IMR-90 (cell line): ENCODE measurements around the gene KDM4B. TPM values are rescaled to one million over a fixed set of nuclear protein-coding genes. Genes with fewer than 3 reads are reported as not detected.

Source experiments
- ATAC-seq: fragments of 200-7000 bp; cut with Tn5 transposase; 2 replicates; pipeline ENCODE4 v1.9.1; 2020; ENCODE audit warnings: low read depth, mild to moderate bottlenecking, moderate library complexity
- BruUV-seq: library from RNA; stranded (reverse); fragments of 400-500 nt; replicated peaks from 2 replicates; lab custom pipeline; 2021; lab: Mats Ljungman, UMichigan
- CTCF ChIA-PET: fragments of 300-600 bp; formaldehyde crosslinking; extraction: SDS; loops from one replicate; lab custom pipeline; 2021; ENCODE audit warnings: antibody characterized with exemption; lab: Yijun Ruan, JAX
- POLR2A ChIA-PET: fragments of 300-600 bp; sonication (Branson Sonifier 250); formaldehyde crosslinking; loops from one replicate; lab custom pipeline; 2022; ENCODE audit warnings: antibody characterized with exemption; ENCODE audit not compliant: unreplicated experiment; lab: Charles Lee
- DNase-seq: peaks from one replicate; pipeline ENCODE4 v3.0.0; 2013
- H2AFZ ChIP-seq: replicated peaks from 2 replicates; pipeline ENCODE3; 2013; ENCODE audit warnings: low read length, mild to moderate bottlenecking; ENCODE audit not compliant: poor library complexity
- H2AK5ac ChIP-seq: 2 replicates; pipeline ENCODE4 v1.6.1; 2013; ENCODE audit warnings: low read depth, low read length, inconsistent platforms
- H2AK9ac ChIP-seq: replicated peaks from 2 replicates; pipeline ENCODE3; 2013; ENCODE audit warnings: mild to moderate bottlenecking, low read depth, low read length, moderate library complexity; ENCODE audit not compliant: poor library complexity
- H2BK120ac ChIP-seq: 2 replicates; pipeline ENCODE4 v1.6.1; 2013; ENCODE audit warnings: low read depth, low read length, inconsistent platforms
- H2BK15ac ChIP-seq: 3 replicates; pipeline ENCODE4 v1.6.1; 2013; ENCODE audit warnings: low read depth, low read length, inconsistent platforms
- H2BK20ac ChIP-seq: 2 replicates; pipeline ENCODE4 v1.6.1; 2013; ENCODE audit warnings: low read depth, mild to moderate bottlenecking, inconsistent platforms, low read length, moderate library complexity
- H2BK5ac ChIP-seq: 2 replicates; pipeline ENCODE4 v1.6.1; 2013; ENCODE audit warnings: mild to moderate bottlenecking, low read depth, low read length, inconsistent platforms; ENCODE audit not compliant: poor library complexity, severe bottlenecking
- H3K14ac ChIP-seq: replicated peaks from 2 replicates; pipeline ENCODE4 v1.6.1; 2013; ENCODE audit warnings: low read depth, low read length, inconsistent platforms
- H3K18ac ChIP-seq: 2 replicates; pipeline ENCODE4 v1.6.1; 2013; ENCODE audit warnings: low read depth, low read length, control low read depth
- H3K23ac ChIP-seq: 2 replicates; pipeline ENCODE4 v1.6.1; 2013; ENCODE audit warnings: low read depth, low read length, inconsistent platforms
- H3K27ac ChIP-seq: 2 replicates; pipeline ENCODE4 v1.5.1; 2013; ENCODE audit warnings: mild to moderate bottlenecking, control low read depth, low read length; ENCODE audit not compliant: insufficient read depth
- H3K27me3 ChIP-seq: 2 replicates; pipeline ENCODE4 v1.6.1; 2013; ENCODE audit warnings: low read length; ENCODE audit not compliant: control insufficient read depth, insufficient read depth
- H3K36me3 ChIP-seq: 2 replicates; pipeline ENCODE4 v1.6.1; 2013; ENCODE audit warnings: low read length, mixed read lengths; ENCODE audit not compliant: control insufficient read depth, insufficient read depth
- H3K4ac ChIP-seq: 2 replicates; pipeline ENCODE4 v1.6.1; 2013; ENCODE audit warnings: low read depth, low read length, inconsistent platforms
- H3K4me1 ChIP-seq: 2 replicates; pipeline ENCODE4 v1.6.1; 2013; ENCODE audit warnings: low read length, mixed read lengths; ENCODE audit not compliant: control insufficient read depth, insufficient read depth
- H3K4me2 ChIP-seq: 2 replicates; pipeline ENCODE4 v1.6.1; 2013; ENCODE audit warnings: low read depth, mild to moderate bottlenecking, control low read depth, low read length, moderate library complexity
- H3K4me3 ChIP-seq: 2 replicates; pipeline ENCODE4 v1.5.1; 2013; ENCODE audit warnings: low read depth, mild to moderate bottlenecking, control low read depth, low read length, moderate library complexity; ENCODE audit not compliant: insufficient read depth
- H3K56ac ChIP-seq: 2 replicates; pipeline ENCODE4 v1.6.1; 2013; ENCODE audit warnings: low read length, inconsistent platforms; ENCODE audit not compliant: insufficient read depth; ENCODE audit errors: extremely low read depth
- H3K79me1 ChIP-seq, 2 experiments: 2 replicates each; pipeline ENCODE4 v1.6.1; 2013; ENCODE audit warnings: low read length in 2 of 2, inconsistent platforms in 1 of 2, low read depth in 1 of 2
- H3K9ac ChIP-seq: 2 replicates; pipeline ENCODE4 v1.6.1; 2013; ENCODE audit warnings: low read depth, low read length, control low read depth
- H3K9me1 ChIP-seq: 2 replicates; pipeline ENCODE4 v1.6.1; 2013; ENCODE audit warnings: low read length, inconsistent platforms; ENCODE audit not compliant: insufficient read depth
- H3K9me3 ChIP-seq: 2 replicates; pipeline ENCODE4 v1.6.1; 2013; ENCODE audit warnings: low read length; ENCODE audit not compliant: control insufficient read depth, insufficient read depth
- H4K20me1 ChIP-seq: 2 replicates; pipeline ENCODE4 v1.6.1; 2013; ENCODE audit warnings: low read length, inconsistent platforms; ENCODE audit not compliant: insufficient read depth
- H4K5ac ChIP-seq: 2 replicates; pipeline ENCODE4 v1.6.1; 2013; ENCODE audit warnings: mild to moderate bottlenecking, low read depth, low read length, control low read depth
- H4K8ac ChIP-seq, 2 experiments: 2 replicates each; pipeline ENCODE4 v1.6.1; 2013; ENCODE audit warnings: low read depth in 2 of 2, low read length in 2 of 2, control low read depth in 1 of 2, inconsistent platforms in 1 of 2
- H4K91ac ChIP-seq: 2 replicates; pipeline ENCODE4 v1.6.1; 2013; ENCODE audit warnings: low read depth, low read length, inconsistent platforms; ENCODE audit not compliant: insufficient read depth
- CTCF ChIP-seq: conservative IDR thresholded peaks from 2 replicates; pipeline ENCODE4 v1.5.1; 2012; ENCODE audit warnings: mild to moderate bottlenecking, low read depth, low read length, improper control_type of control experiment
- ELK1 ChIP-seq: fragments of 150-350 bp; IDR thresholded peaks from 2 replicates; pipeline ENCODE4 v1.6.1; 2016; ENCODE audit warnings: low read depth, mild to moderate bottlenecking, low read length, moderate library complexity, borderline replicate concordance
- FOS ChIP-seq: fragments of 150-350 bp; IDR thresholded peaks from 2 replicates; pipeline ENCODE4 v1.6.1; 2016; ENCODE audit warnings: low read depth, low read length
- MAZ ChIP-seq: IDR thresholded peaks from 2 replicates; pipeline ENCODE4 v1.6.1; 2012; ENCODE audit warnings: low read depth, mild to moderate bottlenecking, low read length, improper control_type of control experiment, moderate library complexity, borderline replicate concordance
- POLR2A ChIP-seq: IDR thresholded peaks from 2 replicates; pipeline ENCODE4 v1.6.1; 2012; ENCODE audit warnings: mild to moderate bottlenecking, low read depth, low read length
- RAD21 ChIP-seq: IDR thresholded peaks from 2 replicates; pipeline ENCODE4 v1.6.1; 2012; ENCODE audit warnings: low read length, improper control_type of control experiment
- SMC3 ChIP-seq: fragments of 150-350 bp; IDR thresholded peaks from 2 replicates; pipeline ENCODE4 v1.6.1; 2016; ENCODE audit warnings: low read depth, mild to moderate bottlenecking, antibody characterized with exemption, low read length, moderate library complexity
- WGBS, 2 experiments: methylation state at CpG; one replicate each; pipeline versions ENCODE4 v1.1.5 to v1.1.7; 2013; ENCODE audit warnings: missing lambda C conversion rate in 2 of 2; ENCODE audit not compliant: insufficient read length in 1 of 2; ENCODE audit errors: extremely low coverage in 2 of 2; 5-methylcytosine and 5-hydroxymethylcytosine counted together
- dilution Hi-C: fragments of 300-500 bp; cut with HindIII; formaldehyde crosslinking; loops from one replicate; pipeline ENCODE4 v1.14.3; 2018; ENCODE audit warnings: low sequenced_read_pairs; ENCODE audit not compliant: unreplicated experiment
- in situ Hi-C: fragments of 300-500 bp; cut with MboI; formaldehyde crosslinking; loops from 3 replicates; pipeline ENCODE4 v1.14.3; 2019; ENCODE audit warnings: low sequenced_read_pairs, inconsistent platforms, mixed read lengths
- intact Hi-C: fragments of 100-400 bp; cut with micrococcal nuclease; formaldehyde crosslinking; loops from 2 replicates; pipeline ENCODE4 v1.10.0; 2022
- polyA plus RNA-seq, 3 experiments: library from polyadenylated mRNA; depleted of rRNA; stranded (reverse); fragments of >200 nt; gene quantifications; 2 replicates each; pipeline ENCODE4 v1.2.3, GENCODE V29; 2012; ENCODE audit warnings: low replicate concordance in 1 of 3
- total RNA-seq: library from RNA; depleted of rRNA; stranded (reverse); fragments of >200 nt; gene quantifications from 2 replicates; pipeline ENCODE4 v1.2.3, GENCODE V29; 2012

KDM4B gene
- total and polyA plus RNA-seq, 2 of the 4 experiments (the other 2 are of a cell fraction), result 5.0 to 17.9 TPM

GRCh38 chr19:5154129-5154798 lies 185.4 kb downstream of the KDM4B start:
- POLR2A ChIA-PET, result no interaction called here
- peak overlapping the region; percentile 41 for H2AFZ ChIP-seq
- H4K91ac ChIP-seq, result no peak overlapping the region
- DNase-seq (no peak), ATAC-seq (peak; percentile 48)
- no peaks in the 10 kb centered on the region for H3K9me1 ChIP-seq
- 72% methylated on average over 8 of the region's 17 CpGs; no CpG with 5 or more reads in 1 of the 2 experiments for WGBS, 2 experiments
- no peak overlapping the region for H3K23ac ChIP-seq
- H3K14ac ChIP-seq, result no peak overlapping the region
- H3K9me3 ChIP-seq, result peaks cover 2% of the 10 kb centered on the region; the same call in 1 of the 2 replicates
- no peaks in the 10 kb centered on the region for H3K79me1 ChIP-seq
- dilution Hi-C loops (no loop called here), intact Hi-C loops (no loop called here), in situ Hi-C loops (no loop called here)
- no peak overlapping the region for H2BK120ac ChIP-seq
- H3K18ac ChIP-seq, result no peak overlapping the region
- no peak overlapping the region for H3K4ac ChIP-seq
- H3K4me1 ChIP-seq, result no peaks in the 10 kb centered on the region
- no peak overlapping the region for H2AK5ac ChIP-seq
- H3K4me3 ChIP-seq, result no peak overlapping the region
- no peak overlapping the region for H3K9ac ChIP-seq
- CTCF ChIA-PET, result interaction anchor here (0.6 kb wide), 1 partner anchor 25 kb away, joined by 4 read pairs; no protein-coding TSS in a partner anchor
- no peak overlapping the region for H2BK20ac ChIP-seq
- TF ChIP-seq SMC3 (0 out of 2 replicates have a peak, but pooled peaks have one; percentile 13), CTCF (peak; percentile 45), RAD21 (peak; percentile 32), FOS (no peak), MAZ (no peak), POLR2A (no peak), ELK1 (no peak)
- H3K27ac ChIP-seq, result no peak overlapping the region
- H2BK15ac ChIP-seq, result no peak overlapping the region
- H4K5ac ChIP-seq, result no peak overlapping the region
- no peak overlapping the region for H2AK9ac ChIP-seq
- no peak overlapping the region for H3K4me2 ChIP-seq
- no peaks in the 10 kb centered on the region; the same call in 1 of the 2 replicates for H4K20me1 ChIP-seq
- no peak overlapping the region for H4K8ac ChIP-seq
- BruUV-seq, result no TSS peak
- no peak overlapping the region for H3K56ac ChIP-seq
- no peak overlapping the region for H2BK5ac ChIP-seq
- no peaks in the 10 kb centered on the region for H3K27me3 ChIP-seq
- H3K36me3 ChIP-seq, result peaks cover 12% of the 10 kb centered on the region; the same call in 1 of the 2 replicates
